Adrenal gland (tissue), 12 donors: Measurements from ENCODE around the gene GPR27. TPM values are rescaled to one million over a fixed set of nuclear protein-coding genes. Genes with fewer than 3 reads are reported as not detected.

Experiments used
- DNase-seq, 7 donors: peaks; one replicate each; pipeline ENCODE4 v3.0.0-alpha.2; 2019 to 2020
- H3K27ac ChIP-seq, 5 donors: fragments of 200-600 bp; sonication (generic) in 4 of 5; 1 replicate in 3 of 5; 2 replicates in 2 of 5; pipeline versions ENCODE4 v1.5.1 to v1.8.0; 2016 to 2020; ENCODE audit warnings: mild to moderate bottlenecking in 1 of 5
- H3K27me3 ChIP-seq: fragments of 200-600 bp; 2 replicates; pipeline ENCODE4 v1.8.0; 2021
- H3K36me3 ChIP-seq, 2 donors: fragments of 200-600 bp; replicated peaks in 1 of 2; 1 replicate in 1 of 2; 2 replicates in 1 of 2; pipeline versions ENCODE4 v1.5.1 to v1.8.0; 2018 to 2022
- H3K4me1 ChIP-seq, 2 donors: fragments of 200-600 bp; replicated peaks in 1 of 2; 1 replicate in 1 of 2; 2 replicates in 1 of 2; pipeline versions ENCODE4 v1.5.1 to v1.8.0; 2018 to 2021
- H3K4me3 ChIP-seq, 4 donors: fragments of 200-600 bp; sonication (generic) in 3 of 4; one replicate each; pipeline ENCODE4 v1.5.1; 2016 to 2018
- H3K9me3 ChIP-seq, 3 donors: fragments of 200-600 bp; sonication (generic) in 1 of 3; replicated peaks in 1 of 3; 1 replicate in 2 of 3; 2 replicates in 1 of 3; pipeline versions ENCODE4 v1.5.1 to v1.8.0; 2016 to 2021
- POLR2A ChIP-seq, 2 donors: fragments of 450-650 bp; IDR thresholded peaks; one replicate each; pipeline ENCODE4 v1.6.1; 2017; ENCODE audit warnings: antibody characterized with exemption in 2 of 2, mild to moderate bottlenecking in 2 of 2, moderate library complexity in 1 of 2
- WGBS, 4 donors: extraction: QIAGEN DNeasy Blood & Tissue Kit in 2 of 4; methylation state at CpG; one replicate each; pipeline versions ENCODE4 v1.1.5 to v1.1.7; 2013 to 2017; 5-methylcytosine and 5-hydroxymethylcytosine counted together
- intact Hi-C, 2 donors: fragments of 100-400 bp; cut with DNase I; formaldehyde crosslinking; loops; one replicate each; pipeline versions ENCODE4 v1.14.1 to v1.15.0; 2022 to 2023
- polyA plus RNA-seq, 3 donors: library from polyadenylated mRNA; stranded (reverse); fragments of 200-250 nt in 2 of 3; fragments of 350-450 nt in 1 of 3; fragmentation: Illumina TruSeq in 1 of 3; extraction: RNeasy Lipid Tissue Mini Kit (QIAGEN cat#74804) in 1 of 3; gene quantifications; one replicate each; pipeline ENCODE4 v1.2.3, GENCODE V29; 2013 to 2014
- total RNA-seq, 9 donors: library from RNA; depleted of rRNA in 4 of 9; stranded (reverse); fragments of >200 nt in 4 of 9; fragments of 120-200 nt in 1 of 9; fragmentation: NEBNext Ultra II Directional in 1 of 9; extraction: Animal tissue kit (Norgen Biotek cat#: 25700) in 1 of 9; gene quantifications; one replicate each; pipeline versions ENCODE4 v1.1.0 to v1.2.4, GENCODE V29; 2013 to 2023
- TF ChIP-seq, protein P1 (sequence below), 6 experiments: fragments of 450-650 bp in 4 of 6; fragments of 200-600 bp in 2 of 6; sonication (generic) in 1 of 6; IDR thresholded peaks; 1 replicate in 5 of 6; 2 replicates in 1 of 6; pipeline versions ENCODE4 v1.5.1 to v1.8.0; 2016 to 2021; ENCODE audit warnings: antibody characterized with exemption in 6 of 6, mild to moderate bottlenecking in 2 of 6, moderate library complexity in 1 of 6
- donor health status: healthy with polysubstance abuse.
- donor health status: Bipolar disorder and iron deficiency.
- donor health status: DM: yes; HTN: yes; CAD: no.
- donor health status: DM: no; HTN: no; CAD: no.
- donor health status: DM: no; HTN: no; CAD: no.
- donor health status: DM: yes; HTN: yes; CAD: no.

The GPR27 gene
- total and polyA plus RNA-seq, 12 donors = 0.48 to 3.9 (median 1.6) TPM; not detected in 1

DNA sequence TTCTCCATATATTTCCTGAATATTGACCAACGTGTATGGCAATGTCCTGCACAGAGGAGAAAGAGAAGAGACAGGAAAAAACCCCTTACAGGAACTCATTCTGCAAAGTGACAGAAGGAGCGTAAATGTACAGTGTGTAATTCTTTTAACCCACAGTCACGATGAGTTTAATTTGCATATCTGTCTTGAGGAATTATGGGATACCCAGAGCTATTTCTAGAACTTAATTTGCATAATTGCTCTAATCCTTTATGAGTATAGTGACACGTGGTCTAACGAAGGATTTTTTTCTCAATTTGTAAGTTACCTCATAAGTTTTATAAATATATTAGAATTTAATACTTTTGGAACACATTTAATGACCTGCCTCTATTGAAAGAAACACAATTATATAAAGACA, 9.8 kb downstream of the GPR27 start:
- H3K36me3 ChIP-seq = no peaks in the 10 kb centered on the region
- no peak for DNase-seq
- H3K4me1 ChIP-seq = no peaks in the 10 kb centered on the region
- intact Hi-C loops = no loop called here
- H3K9me3 ChIP-seq = no peaks in the 10 kb centered on the region
- WGBS, 4 donors = 69 to 71% (median 70%) methylated on average over 5 of the region's 5 CpGs
- H3K27me3 ChIP-seq = peaks cover 28% of the 10 kb centered on the region
- no peak overlapping the region for H3K27ac ChIP-seq
- TF ChIP-seq, protein P1, sequence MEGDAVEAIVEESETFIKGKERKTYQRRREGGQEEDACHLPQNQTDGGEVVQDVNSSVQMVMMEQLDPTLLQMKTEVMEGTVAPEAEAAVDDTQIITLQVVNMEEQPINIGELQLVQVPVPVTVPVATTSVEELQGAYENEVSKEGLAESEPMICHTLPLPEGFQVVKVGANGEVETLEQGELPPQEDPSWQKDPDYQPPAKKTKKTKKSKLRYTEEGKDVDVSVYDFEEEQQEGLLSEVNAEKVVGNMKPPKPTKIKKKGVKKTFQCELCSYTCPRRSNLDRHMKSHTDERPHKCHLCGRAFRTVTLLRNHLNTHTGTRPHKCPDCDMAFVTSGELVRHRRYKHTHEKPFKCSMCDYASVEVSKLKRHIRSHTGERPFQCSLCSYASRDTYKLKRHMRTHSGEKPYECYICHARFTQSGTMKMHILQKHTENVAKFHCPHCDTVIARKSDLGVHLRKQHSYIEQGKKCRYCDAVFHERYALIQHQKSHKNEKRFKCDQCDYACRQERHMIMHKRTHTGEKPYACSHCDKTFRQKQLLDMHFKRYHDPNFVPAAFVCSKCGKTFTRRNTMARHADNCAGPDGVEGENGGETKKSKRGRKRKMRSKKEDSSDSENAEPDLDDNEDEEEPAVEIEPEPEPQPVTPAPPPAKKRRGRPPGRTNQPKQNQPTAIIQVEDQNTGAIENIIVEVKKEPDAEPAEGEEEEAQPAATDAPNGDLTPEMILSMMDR (IDR thresholded peaks at IDR 0.05) = no peak
- TF ChIP-seq POLR2A (IDR thresholded peaks at IDR 0.05) = no peak
- H3K4me3 ChIP-seq = no peak overlapping the region

DNA sequence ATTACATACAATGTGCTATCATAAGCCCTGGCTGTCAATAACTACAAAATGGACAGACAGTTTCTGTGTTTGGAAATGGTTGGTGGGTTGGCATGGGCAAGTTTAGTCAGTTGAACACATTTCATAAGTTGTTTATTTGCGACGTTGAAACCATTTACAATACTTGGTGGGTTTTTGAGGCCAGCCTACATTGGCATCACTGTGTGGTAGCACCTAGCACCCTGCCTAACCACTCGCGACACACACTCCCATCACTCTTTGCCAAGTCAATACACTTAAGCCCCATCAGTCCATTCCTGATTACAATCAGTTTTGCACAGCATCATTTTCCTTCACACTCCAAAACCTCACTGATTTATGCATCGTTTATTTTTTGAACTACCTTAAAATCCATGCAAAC, 17.5 kb downstream of the GPR27 start:
- intact Hi-C loops = no loop called here

DNA sequence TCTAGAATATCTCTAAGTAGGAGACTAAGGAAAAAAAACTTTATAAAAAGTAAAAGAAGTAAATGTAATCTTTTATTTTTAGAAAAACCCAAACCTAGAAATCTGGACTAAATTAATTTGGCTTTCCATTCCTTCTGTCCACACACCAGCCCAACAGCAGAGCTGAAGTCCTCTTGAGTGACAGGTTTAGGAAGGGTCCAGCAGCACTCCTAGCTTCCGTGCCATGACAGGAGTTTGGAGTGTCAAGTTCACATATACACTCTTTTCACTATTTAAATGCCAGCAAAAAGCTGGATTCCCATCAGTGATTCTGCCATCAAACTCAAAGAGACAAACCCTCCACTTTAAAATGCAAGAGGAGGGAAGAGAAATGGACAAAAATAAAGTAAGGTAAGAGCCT, 18.2 kb downstream of the GPR27 start:
- intact Hi-C loops = no loop called here
- no peak overlapping the region for H3K27ac ChIP-seq
- peaks cover 18% of the 10 kb centered on the region for H3K27me3 ChIP-seq
- H3K4me1 ChIP-seq = no peaks in the 10 kb centered on the region
- H3K36me3 ChIP-seq = no peaks in the 10 kb centered on the region
- DNase-seq = no peak
- H3K4me3 ChIP-seq = no peak overlapping the region
- 63 to 80% (median 75%) methylated on average over 1 of the region's 1 CpG for WGBS, 4 donors
- TF ChIP-seq POLR2A (IDR thresholded peaks at IDR 0.05) = no peak
- TF ChIP-seq, protein P1 (IDR thresholded peaks at IDR 0.05) = no peak
- no peaks in the 10 kb centered on the region for H3K9me3 ChIP-seq

More for the DNA sequence above, 17.5 kb downstream of the GPR27 start:
- Histone ChIP-seq H3K36me3 (no peaks in the 10 kb centered on the region), H3K4me1 (no peaks in the 10 kb centered on the region), H3K9me3 (no peaks in the 10 kb centered on the region), H3K27me3 (peaks cover 18% of the 10 kb centered on the region), H3K27ac (no peak overlapping the region), H3K4me3 (no peak overlapping the region)
- no peak for DNase-seq
- WGBS, 4 donors = 60 to 74% (median 65%) methylated on average over 5 of the region's 5 CpGs
- TF ChIP-seq, protein P1 (IDR thresholded peaks at IDR 0.05) = no peak
- TF ChIP-seq POLR2A (IDR thresholded peaks at IDR 0.05) = no peak

DNA sequence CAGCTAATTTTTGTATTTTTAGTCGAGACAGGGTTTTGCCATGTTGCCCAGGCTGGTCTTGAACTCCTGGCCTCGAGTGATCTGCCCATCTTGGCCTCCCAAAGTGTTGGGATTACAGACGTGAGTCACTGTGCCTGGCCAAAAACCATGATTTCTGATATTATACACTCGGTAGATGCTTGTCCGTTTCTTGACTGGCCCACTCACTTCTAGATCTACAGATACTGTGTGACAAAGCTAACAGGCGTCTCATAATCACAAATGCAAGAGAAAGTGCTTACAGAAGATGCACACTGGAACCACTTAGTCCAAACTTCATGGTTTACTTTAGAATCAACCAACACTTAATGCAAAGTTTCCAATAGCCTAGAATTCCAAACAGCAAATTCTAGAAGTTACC, 22.9 kb downstream of the GPR27 start:
- intact Hi-C loops = no loop called here
- TF ChIP-seq POLR2A (IDR thresholded peaks at IDR 0.05) = no peak
- TF ChIP-seq, protein P1 (IDR thresholded peaks at IDR 0.05) = no peak
- WGBS, 4 donors = 55 to 82% (median 69%) methylated on average over 6 of the region's 6 CpGs
- Histone ChIP-seq H3K36me3 (no peaks in the 10 kb centered on the region), H3K4me1 (no peaks in the 10 kb centered on the region), H3K27ac (no peak overlapping the region), H3K9me3 (no peaks in the 10 kb centered on the region), H3K4me3 (no peak overlapping the region), H3K27me3 (peaks cover 51% of the 10 kb centered on the region)
- no peak for DNase-seq
